ENCODE data around the gene TBC1D32.
"Not testable (repeated sequence)": the region's sequence is repeated elsewhere in the genome, so short reads cannot be mapped to it uniquely, and the experiment has no call there.

TBC1D32 gene

GRCh38 chr6:121043211-121043610, 291.1 kb downstream of the TBC1D32 start:
- H3K27ac ChIP-seq (ENCODE audit: low read depth, low read length); H3K9me3 ChIP-seq (ENCODE audit: control insufficient read depth in 5 of 5, low read length in 5 of 5); H3K27me3 ChIP-seq (ENCODE audit: control insufficient read depth in 5 of 5, insufficient read depth in 4 of 5, low read length in 5 of 5); H3K4me3 ChIP-seq (ENCODE audit: low read depth in 1 of 5, low read length in 5 of 5); H3K36me3 ChIP-seq (ENCODE audit: control insufficient read depth in 5 of 5, insufficient read depth in 5 of 5, low read length in 5 of 5); H3K4me1 ChIP-seq (ENCODE audit: control insufficient read depth in 5 of 5, insufficient read depth in 5 of 5, low read length in 5 of 5); H3K9ac ChIP-seq (ENCODE audit: low read length in 5 of 5): not testable (repeated sequence)

- Histone ChIP-seq H3K27me3 (ENCODE audit: control insufficient read depth in 5 of 5, insufficient read depth in 4 of 5, low read length in 5 of 5) (no peaks in the 10 kb centered on the region), H3K27ac (ENCODE audit: low read depth, low read length) (no peak overlapping the region), H3K36me3 (ENCODE audit: control insufficient read depth in 5 of 5, insufficient read depth in 5 of 5, low read length in 5 of 5) (no peaks in the 10 kb centered on the region), H3K4me3 (ENCODE audit: low read depth in 1 of 5, low read length in 5 of 5) (no peak overlapping the region), H3K9ac (ENCODE audit: low read length in 5 of 5) (no peak overlapping the region), H3K9me3 (ENCODE audit: control insufficient read depth in 5 of 5, low read length in 5 of 5) (peaks cover 0 to 4% (median 0%) of the 10 kb centered on the region in 5 donors), H3K4me1 (ENCODE audit: control insufficient read depth in 5 of 5, insufficient read depth in 5 of 5, low read length in 5 of 5) (no peaks in the 10 kb centered on the region)
These were observed 291.5 kb downstream of the TBC1D32 start for GRCh38 chr6:121042766-121043165.

- no peaks in the 10 kb centered on the region for H3K27me3 ChIP-seq (ENCODE audit: control insufficient read depth in 5 of 5, insufficient read depth in 4 of 5, low read length in 5 of 5)
- peaks cover 0 to 4% (median 0%) of the 10 kb centered on the region in 5 donors for H3K9me3 ChIP-seq (ENCODE audit: control insufficient read depth in 5 of 5, low read length in 5 of 5)
- no peak overlapping the region for H3K9ac ChIP-seq (ENCODE audit: low read length in 5 of 5)
- no peak overlapping the region for H3K27ac ChIP-seq (ENCODE audit: low read depth, low read length)
- no peak overlapping the region for H3K4me3 ChIP-seq (ENCODE audit: low read depth in 1 of 5, low read length in 5 of 5)
- H3K36me3 ChIP-seq (ENCODE audit: control insufficient read depth in 5 of 5, insufficient read depth in 5 of 5, low read length in 5 of 5): no peaks in the 10 kb centered on the region
- no peaks in the 10 kb centered on the region for H3K4me1 ChIP-seq (ENCODE audit: control insufficient read depth in 5 of 5, insufficient read depth in 5 of 5, low read length in 5 of 5)
These were observed 293.4 kb downstream of the TBC1D32 start for GRCh38 chr6:121040831-121041230.

GRCh38 chr6:121033091-121033490, 301.2 kb downstream of the TBC1D32 start:
- Histone ChIP-seq H3K4me1 (ENCODE audit: control insufficient read depth in 5 of 5, insufficient read depth in 5 of 5, low read length in 5 of 5) (no peaks in the 10 kb centered on the region), H3K36me3 (ENCODE audit: control insufficient read depth in 5 of 5, insufficient read depth in 5 of 5, low read length in 5 of 5) (no peaks in the 10 kb centered on the region), H3K27me3 (ENCODE audit: control insufficient read depth in 5 of 5, insufficient read depth in 4 of 5, low read length in 5 of 5) (no peaks in the 10 kb centered on the region), H3K9ac (ENCODE audit: low read length in 5 of 5) (no peak overlapping the region), H3K27ac (ENCODE audit: low read depth, low read length) (no peak overlapping the region), H3K9me3 (ENCODE audit: control insufficient read depth in 5 of 5, low read length in 5 of 5) (no peaks in the 10 kb centered on the region), H3K4me3 (ENCODE audit: low read depth in 1 of 5, low read length in 5 of 5) (no peak overlapping the region)

- Histone ChIP-seq H3K36me3 (ENCODE audit: control insufficient read depth in 5 of 5, insufficient read depth in 5 of 5, low read length in 5 of 5) (no peaks in the 10 kb centered on the region), H3K9me3 (ENCODE audit: control insufficient read depth in 5 of 5, low read length in 5 of 5) (no peaks in the 10 kb centered on the region), H3K4me3 (ENCODE audit: low read depth in 1 of 5, low read length in 5 of 5) (no peak overlapping the region), H3K9ac (ENCODE audit: low read length in 5 of 5) (no peak overlapping the region), H3K27ac (ENCODE audit: low read depth, low read length) (no peak overlapping the region), H3K4me1 (ENCODE audit: control insufficient read depth in 5 of 5, insufficient read depth in 5 of 5, low read length in 5 of 5) (no peaks in the 10 kb centered on the region), H3K27me3 (ENCODE audit: control insufficient read depth in 5 of 5, insufficient read depth in 4 of 5, low read length in 5 of 5) (no peaks in the 10 kb centered on the region)
These were observed 301.8 kb downstream of the TBC1D32 start for GRCh38 chr6:121032268-121033006.

Measured in subcutaneous abdominal adipose tissue (tissue), 5 donors.